ENCODE measurements around the gene C1QTNF2. TPM values are rescaled to one million over a fixed set of nuclear protein-coding genes. Genes with fewer than 3 reads are reported as not detected.

The C1QTNF2 gene
- total and polyA plus RNA-seq, 10 of the 15 experiments (the other 5 are each of a cell fraction or from before 2014, with no cell fraction given) = not detected

DNA sequence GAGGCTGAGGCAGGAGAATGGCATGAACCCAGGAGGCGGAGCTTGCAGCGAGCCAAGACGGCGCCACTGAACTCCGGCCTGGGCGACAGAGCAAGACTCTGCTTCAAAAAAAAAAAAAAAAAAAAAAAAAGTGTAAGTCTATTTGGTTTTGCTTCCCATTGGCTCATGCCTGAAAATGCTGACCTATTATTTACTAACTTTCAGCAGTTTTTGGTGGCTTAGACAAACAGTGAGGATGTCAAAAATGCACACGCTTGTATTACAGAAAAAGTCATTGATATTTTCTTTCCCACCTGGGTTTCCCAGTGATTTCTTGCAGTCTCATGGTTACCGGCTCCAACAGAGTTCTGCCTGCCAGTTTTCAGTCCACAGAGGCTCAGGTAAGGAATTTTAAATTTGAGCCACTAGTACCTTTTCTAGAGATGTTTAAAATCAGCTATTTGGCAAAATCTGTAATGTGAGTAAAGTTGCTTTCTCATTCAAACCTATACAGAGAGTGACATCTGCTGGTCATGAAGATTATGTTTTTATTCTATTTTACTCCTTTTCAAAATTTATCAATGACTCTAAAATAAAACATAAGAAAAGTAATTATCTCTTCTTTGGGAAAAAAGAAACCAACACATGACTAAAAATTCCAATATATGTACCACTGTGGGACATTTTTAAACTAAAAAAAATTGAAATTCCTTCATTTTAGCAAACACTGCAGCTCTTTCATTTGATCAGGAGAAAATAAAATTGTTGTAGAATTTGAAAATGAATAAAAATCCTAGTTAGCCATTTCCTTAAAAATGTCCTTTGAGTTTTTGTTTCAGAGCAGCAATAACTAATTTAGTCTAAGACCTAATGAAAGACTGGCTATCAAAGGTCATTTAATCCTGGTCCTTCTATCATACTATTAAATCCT lies 20.6 kb upstream of the C1QTNF2 start:
- H3K27me3 ChIP-seq (replicated peaks in 1 of 2; ENCODE audit: control insufficient read depth in 2 of 2, insufficient read depth in 2 of 2, low read length in 1 of 2) = no peaks in the 10 kb centered on the region
- ChIA-PET CTCF (interaction anchor here (0.7 to 10.2 kb wide), 28 partner anchors 9 to 947 kb away, joined by 3 to 101 read pairs (median 4); partner anchors contain the start of genes C1QTNF2 and FAM200C), SMC1A (ENCODE audit: uncharacterized antibody, unreplicated experiment) (interaction anchor here (0.6 to 6.2 kb wide), 12 partner anchors 8 to 396 kb away, joined by 3 to 42 read pairs (median 4); partner anchors contain the start of genes FAM200C, PTTG1 and SLU7), RAD21 (ENCODE audit: unreplicated experiment) (interaction anchor here (0.6 to 1.5 kb wide), 10 partner anchors 12 to 370 kb away, joined by 3 to 19 read pairs (median 4); no protein-coding TSS in a partner anchor), POLR2A (interaction anchor here (1.2 kb wide), 1 partner anchor 28 kb away, joined by 4 read pairs; the partner anchor contains the start of gene SLU7)
- no peak overlapping the region for H3K9ac ChIP-seq (ENCODE audit: control insufficient read depth, insufficient read depth, low read length)
- FAIRE-seq (peak; percentile 75), ATAC-seq (peak; percentile 69), DNase-seq (ENCODE audit: low read depth, low spot score) (no peak)
- H4K20me1 ChIP-seq (ENCODE audit: control insufficient read depth, insufficient read depth) = no peaks in the 10 kb centered on the region
- no peaks in the 10 kb centered on the region; the same call in 1 of the 3 replicates for H3K9me3 ChIP-seq (replicated peaks; ENCODE audit: control insufficient read depth, insufficient read depth, low read length)
- H3K4me2 ChIP-seq (ENCODE audit: control insufficient read depth, insufficient read depth) = no peak overlapping the region
- no peaks in the 10 kb centered on the region for H3K79me2 ChIP-seq (ENCODE audit: control insufficient read depth, insufficient read depth, low read length)
- H3K4me3 ChIP-seq = no peak overlapping the region
- 64% methylated on average over 7 of the region's 8 CpGs for WGBS (ENCODE audit: insufficient coverage, insufficient replicate concordance, low lambda C conversion rate, missing lambda C conversion rate)
- no peak overlapping the region for H2AFZ ChIP-seq (ENCODE audit: control insufficient read depth, low read depth, low read length)
- no peak overlapping the region for H3K27ac ChIP-seq (ENCODE audit: control insufficient read depth, insufficient read depth)
- BruUV-seq (replicated peaks) = no TSS peak
- in situ Hi-C loops (cut with MboI) (no loop called here), intact Hi-C loops (cut with micrococcal nuclease; ENCODE audit: unreplicated experiment) (loop anchor here (1.0 to 5.0 kb wide), 3 partner anchors 192 to 369 kb away; no protein-coding TSS in a partner anchor)
- no peaks in the 10 kb centered on the region for H3K36me3 ChIP-seq (ENCODE audit: control insufficient read depth in 2 of 2, insufficient read depth in 2 of 2, low read length in 1 of 2)
- H3K4me1 ChIP-seq (ENCODE audit: control insufficient read depth, insufficient read depth, low read length) = no peaks in the 10 kb centered on the region
- TF ChIP-seq TCF3 (IDR thresholded peaks at IDR 0.05; ENCODE audit: borderline replicate concordance, insufficient read depth, low read depth, low read length) (no peak), PML (IDR thresholded peaks at IDR 0.05; ENCODE audit: low read length) (no peak), SREBF2 (IDR thresholded peaks at IDR 0.05; ENCODE audit: low read length) (no peak), POLR2A (IDR thresholded peaks at IDR 0.05; ENCODE audit: low read depth, low read length) (no peak), ASH2L (IDR thresholded peaks at IDR 0.05; ENCODE audit: borderline replicate concordance, low read depth) (no peak), SMC3 (IDR thresholded peaks at IDR 0.05; ENCODE audit: borderline replicate concordance, low read length) (peak; percentile 24; the same call in 1 of the 2 replicates), DPF2 (IDR thresholded peaks at IDR 0.05) (no peak), RAD51 (IDR thresholded peaks at IDR 0.05) (no peak), ZSCAN29 (IDR thresholded peaks at IDR 0.05) (no peak), BMI1 (IDR thresholded peaks at IDR 0.05; ENCODE audit: borderline replicate concordance) (no peak), MTA2 (IDR thresholded peaks at IDR 0.05; ENCODE audit: low read depth) (no peak)
- TF ChIP-seq, protein P1, sequence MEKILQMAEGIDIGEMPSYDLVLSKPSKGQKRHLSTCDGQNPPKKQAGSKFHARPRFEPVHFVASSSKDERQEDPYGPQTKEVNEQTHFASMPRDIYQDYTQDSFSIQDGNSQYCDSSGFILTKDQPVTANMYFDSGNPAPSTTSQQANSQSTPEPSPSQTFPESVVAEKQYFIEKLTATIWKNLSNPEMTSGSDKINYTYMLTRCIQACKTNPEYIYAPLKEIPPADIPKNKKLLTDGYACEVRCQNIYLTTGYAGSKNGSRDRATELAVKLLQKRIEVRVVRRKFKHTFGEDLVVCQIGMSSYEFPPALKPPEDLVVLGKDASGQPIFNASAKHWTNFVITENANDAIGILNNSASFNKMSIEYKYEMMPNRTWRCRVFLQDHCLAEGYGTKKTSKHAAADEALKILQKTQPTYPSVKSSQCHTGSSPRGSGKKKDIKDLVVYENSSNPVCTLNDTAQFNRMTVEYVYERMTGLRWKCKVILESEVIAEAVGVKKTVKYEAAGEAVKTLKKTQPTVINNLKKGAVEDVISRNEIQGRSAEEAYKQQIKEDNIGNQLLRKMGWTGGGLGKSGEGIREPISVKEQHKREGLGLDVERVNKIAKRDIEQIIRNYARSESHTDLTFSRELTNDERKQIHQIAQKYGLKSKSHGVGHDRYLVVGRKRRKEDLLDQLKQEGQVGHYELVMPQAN (conservative IDR thresholded peaks at IDR 0.05) = no peak
- TF ChIP-seq, protein P2, sequence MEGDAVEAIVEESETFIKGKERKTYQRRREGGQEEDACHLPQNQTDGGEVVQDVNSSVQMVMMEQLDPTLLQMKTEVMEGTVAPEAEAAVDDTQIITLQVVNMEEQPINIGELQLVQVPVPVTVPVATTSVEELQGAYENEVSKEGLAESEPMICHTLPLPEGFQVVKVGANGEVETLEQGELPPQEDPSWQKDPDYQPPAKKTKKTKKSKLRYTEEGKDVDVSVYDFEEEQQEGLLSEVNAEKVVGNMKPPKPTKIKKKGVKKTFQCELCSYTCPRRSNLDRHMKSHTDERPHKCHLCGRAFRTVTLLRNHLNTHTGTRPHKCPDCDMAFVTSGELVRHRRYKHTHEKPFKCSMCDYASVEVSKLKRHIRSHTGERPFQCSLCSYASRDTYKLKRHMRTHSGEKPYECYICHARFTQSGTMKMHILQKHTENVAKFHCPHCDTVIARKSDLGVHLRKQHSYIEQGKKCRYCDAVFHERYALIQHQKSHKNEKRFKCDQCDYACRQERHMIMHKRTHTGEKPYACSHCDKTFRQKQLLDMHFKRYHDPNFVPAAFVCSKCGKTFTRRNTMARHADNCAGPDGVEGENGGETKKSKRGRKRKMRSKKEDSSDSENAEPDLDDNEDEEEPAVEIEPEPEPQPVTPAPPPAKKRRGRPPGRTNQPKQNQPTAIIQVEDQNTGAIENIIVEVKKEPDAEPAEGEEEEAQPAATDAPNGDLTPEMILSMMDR (IDR thresholded peaks at IDR 0.05 in 2 of 3, conservative IDR thresholded peaks at IDR 0.05 in 1 of 3; ENCODE audit: control insufficient read depth in 2 of 3, extremely low read depth in 1 of 3, insufficient read depth in 1 of 3, low read depth in 3 of 3, low read length in 3 of 3) = peak; percentile 22 to 62 (median 30); a peak in 4 of 6 replicates
- TF ChIP-seq, protein P3, sequence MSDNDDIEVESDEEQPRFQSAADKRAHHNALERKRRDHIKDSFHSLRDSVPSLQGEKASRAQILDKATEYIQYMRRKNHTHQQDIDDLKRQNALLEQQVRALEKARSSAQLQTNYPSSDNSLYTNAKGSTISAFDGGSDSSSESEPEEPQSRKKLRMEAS (IDR thresholded peaks at IDR 0.05; ENCODE audit: low read depth, low read length) = no peak
- TF ChIP-seq, protein P4, sequence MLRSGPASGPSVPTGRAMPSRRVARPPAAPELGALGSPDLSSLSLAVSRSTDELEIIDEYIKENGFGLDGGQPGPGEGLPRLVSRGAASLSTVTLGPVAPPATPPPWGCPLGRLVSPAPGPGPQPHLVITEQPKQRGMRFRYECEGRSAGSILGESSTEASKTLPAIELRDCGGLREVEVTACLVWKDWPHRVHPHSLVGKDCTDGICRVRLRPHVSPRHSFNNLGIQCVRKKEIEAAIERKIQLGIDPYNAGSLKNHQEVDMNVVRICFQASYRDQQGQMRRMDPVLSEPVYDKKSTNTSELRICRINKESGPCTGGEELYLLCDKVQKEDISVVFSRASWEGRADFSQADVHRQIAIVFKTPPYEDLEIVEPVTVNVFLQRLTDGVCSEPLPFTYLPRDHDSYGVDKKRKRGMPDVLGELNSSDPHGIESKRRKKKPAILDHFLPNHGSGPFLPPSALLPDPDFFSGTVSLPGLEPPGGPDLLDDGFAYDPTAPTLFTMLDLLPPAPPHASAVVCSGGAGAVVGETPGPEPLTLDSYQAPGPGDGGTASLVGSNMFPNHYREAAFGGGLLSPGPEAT (IDR thresholded peaks at IDR 0.05; ENCODE audit: low read depth) = no peak

Measured in GM12878 (cell line).